Panc1 (cell line): ENCODE results near the gene SLC25A33. TPM values are rescaled to one million over a fixed set of nuclear protein-coding genes. Genes with fewer than 3 reads are reported as not detected.

Experiments
- ATAC-seq: fragments of 200-7000 bp; cut with Tn5 transposase; 2 replicates; pipeline ENCODE4 v1.9.1; 2020; ENCODE audit warnings: mild to moderate bottlenecking, moderate library complexity
- BruUV-seq: library from RNA; stranded (reverse); fragments of 400-500 nt; replicated peaks from 2 replicates; lab custom pipeline; 2021; lab: Mats Ljungman, UMichigan
- CTCF ChIA-PET: fragments of 300-600 bp; sonication (Branson Sonifier 250); formaldehyde crosslinking; loops from one replicate; lab custom pipeline; 2022; ENCODE audit warnings: antibody characterized with exemption; lab: Charles Lee
- POLR2A ChIA-PET: fragments of 300-600 bp; sonication (Branson Sonifier 250); formaldehyde crosslinking; loops from one replicate; lab custom pipeline; 2022; ENCODE audit warnings: antibody characterized with exemption; lab: Charles Lee
- DNase-seq: peaks from one replicate; pipeline ENCODE4 v3.0.0-alpha.2; 2010; ENCODE audit warnings: low read depth, low spot score
- H3K27ac ChIP-seq: 2 replicates; pipeline ENCODE4 v1.5.1; 2011; ENCODE audit warnings: mild to moderate bottlenecking, low read length, inconsistent platforms
- H3K27me3 ChIP-seq: fragments of 200-500 bp; sonication (Bioruptor generic); 2 replicates; pipeline ENCODE4 v1.6.0; 2014; ENCODE audit warnings: low read length, inconsistent platforms; ENCODE audit not compliant: control insufficient read depth, insufficient read depth
- H3K36me3 ChIP-seq: fragments of 200-500 bp; sonication (Bioruptor generic); 2 replicates; pipeline ENCODE4 v1.5.1; 2014; ENCODE audit warnings: inconsistent platforms, mild to moderate bottlenecking, low read length, moderate library complexity; ENCODE audit not compliant: control insufficient read depth, insufficient read depth
- H3K4me1 ChIP-seq: 2 replicates; pipeline ENCODE4 v1.5.1; 2011; ENCODE audit warnings: inconsistent platforms, mild to moderate bottlenecking, low read length, moderate library complexity; ENCODE audit not compliant: control insufficient read depth, insufficient read depth
- H3K4me3 ChIP-seq, 2 experiments: 2 replicates each; pipeline ENCODE4 v1.5.1; 2011 to 2012; ENCODE audit warnings: low read depth in 2 of 2, low read length in 2 of 2, mild to moderate bottlenecking in 2 of 2, inconsistent platforms in 1 of 2, moderate library complexity in 1 of 2
- H3K9me3 ChIP-seq: fragments of 200-500 bp; sonication (Bioruptor generic); 2 replicates; pipeline ENCODE4 v1.5.1; 2014; ENCODE audit warnings: low read depth, mild to moderate bottlenecking, inconsistent platforms, low read length, moderate library complexity; ENCODE audit not compliant: control insufficient read depth, insufficient read depth
- CTCF ChIP-seq: fragments of 450-650 bp; IDR thresholded peaks from 2 replicates; pipeline ENCODE4 v1.5.1; 2017; ENCODE audit warnings: mild to moderate bottlenecking
- POLR2AphosphoS5 ChIP-seq: IDR thresholded peaks from 2 replicates; pipeline ENCODE4 v1.6.1; 2012; ENCODE audit warnings: mild to moderate bottlenecking, low read depth, low read length, moderate library complexity
- SIN3A ChIP-seq: IDR thresholded peaks from 2 replicates; pipeline ENCODE4 v1.6.1; 2012; ENCODE audit warnings: low read depth, mild to moderate bottlenecking, low read length, moderate library complexity, borderline replicate concordance; ENCODE audit not compliant: insufficient read depth
- TCF7L2 ChIP-seq: IDR thresholded peaks from 2 replicates; pipeline ENCODE4 v1.6.1; 2011; ENCODE audit warnings: mild to moderate bottlenecking, low read depth, low read length, inconsistent platforms
- in situ Hi-C: cut with HindIII; loops from 2 replicates; pipeline ENCODE4 v1.10.0; 2016; ENCODE audit warnings: low sequenced_read_pairs, low pct_unique_long_range_greater_than_20kb
- intact Hi-C: fragments of 100-400 bp; cut with micrococcal nuclease; formaldehyde crosslinking; loops from one replicate; pipeline ENCODE4 v1.10.0; 2022; ENCODE audit not compliant: unreplicated experiment
- total RNA-seq: library from RNA; stranded (reverse); gene quantifications from one replicate; pipeline ENCODE4 v1.2.1, GENCODE V29; 2021; ENCODE audit not compliant: unreplicated experiment
- TF ChIP-seq, protein P1 (sequence below), 2 experiments: IDR thresholded peaks; 2 replicates each; pipeline ENCODE4 v1.6.1; 2011 to 2012; ENCODE audit warnings: low read depth in 2 of 2, control low read depth in 1 of 2, low read length in 1 of 2, mild to moderate bottlenecking in 1 of 2, moderate library complexity in 1 of 2; ENCODE audit not compliant: insufficient read depth in 1 of 2

SLC25A33 gene
- total RNA-seq, 1 experiment from 2014 or later = 13.4 TPM

- Histone ChIP-seq H3K27me3 (no peaks in the 10 kb centered on the region), H3K36me3 (no peaks in the 10 kb centered on the region), H3K9me3 (no peaks in the 10 kb centered on the region), H3K4me3 (no peak overlapping the region), H3K4me1 (no peaks in the 10 kb centered on the region), H3K27ac (no peak overlapping the region)
- ATAC-seq (no peak), DNase-seq (no peak)
- CTCF ChIA-PET = no interaction called here
- TF ChIP-seq SIN3A (no peak), POLR2AphosphoS5 (no peak), TCF7L2 (no peak)
- TF ChIP-seq, protein P1, sequence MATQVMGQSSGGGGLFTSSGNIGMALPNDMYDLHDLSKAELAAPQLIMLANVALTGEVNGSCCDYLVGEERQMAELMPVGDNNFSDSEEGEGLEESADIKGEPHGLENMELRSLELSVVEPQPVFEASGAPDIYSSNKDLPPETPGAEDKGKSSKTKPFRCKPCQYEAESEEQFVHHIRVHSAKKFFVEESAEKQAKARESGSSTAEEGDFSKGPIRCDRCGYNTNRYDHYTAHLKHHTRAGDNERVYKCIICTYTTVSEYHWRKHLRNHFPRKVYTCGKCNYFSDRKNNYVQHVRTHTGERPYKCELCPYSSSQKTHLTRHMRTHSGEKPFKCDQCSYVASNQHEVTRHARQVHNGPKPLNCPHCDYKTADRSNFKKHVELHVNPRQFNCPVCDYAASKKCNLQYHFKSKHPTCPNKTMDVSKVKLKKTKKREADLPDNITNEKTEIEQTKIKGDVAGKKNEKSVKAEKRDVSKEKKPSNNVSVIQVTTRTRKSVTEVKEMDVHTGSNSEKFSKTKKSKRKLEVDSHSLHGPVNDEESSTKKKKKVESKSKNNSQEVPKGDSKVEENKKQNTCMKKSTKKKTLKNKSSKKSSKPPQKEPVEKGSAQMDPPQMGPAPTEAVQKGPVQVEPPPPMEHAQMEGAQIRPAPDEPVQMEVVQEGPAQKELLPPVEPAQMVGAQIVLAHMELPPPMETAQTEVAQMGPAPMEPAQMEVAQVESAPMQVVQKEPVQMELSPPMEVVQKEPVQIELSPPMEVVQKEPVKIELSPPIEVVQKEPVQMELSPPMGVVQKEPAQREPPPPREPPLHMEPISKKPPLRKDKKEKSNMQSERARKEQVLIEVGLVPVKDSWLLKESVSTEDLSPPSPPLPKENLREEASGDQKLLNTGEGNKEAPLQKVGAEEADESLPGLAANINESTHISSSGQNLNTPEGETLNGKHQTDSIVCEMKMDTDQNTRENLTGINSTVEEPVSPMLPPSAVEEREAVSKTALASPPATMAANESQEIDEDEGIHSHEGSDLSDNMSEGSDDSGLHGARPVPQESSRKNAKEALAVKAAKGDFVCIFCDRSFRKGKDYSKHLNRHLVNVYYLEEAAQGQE (IDR thresholded peaks at IDR 0.05; ENCODE audit: insufficient read depth in 1 of 2, low read depth in 2 of 2, low read length in 1 of 2) = no peak
- POLR2A ChIA-PET = no interaction called here
- no TSS peak for BruUV-seq
- intact Hi-C loops (no loop called here), in situ Hi-C loops (no loop called here)
Observed at GRCh38 chr1:9599741-9600140, 60.5 kb downstream of the SLC25A33 start.

DNA sequence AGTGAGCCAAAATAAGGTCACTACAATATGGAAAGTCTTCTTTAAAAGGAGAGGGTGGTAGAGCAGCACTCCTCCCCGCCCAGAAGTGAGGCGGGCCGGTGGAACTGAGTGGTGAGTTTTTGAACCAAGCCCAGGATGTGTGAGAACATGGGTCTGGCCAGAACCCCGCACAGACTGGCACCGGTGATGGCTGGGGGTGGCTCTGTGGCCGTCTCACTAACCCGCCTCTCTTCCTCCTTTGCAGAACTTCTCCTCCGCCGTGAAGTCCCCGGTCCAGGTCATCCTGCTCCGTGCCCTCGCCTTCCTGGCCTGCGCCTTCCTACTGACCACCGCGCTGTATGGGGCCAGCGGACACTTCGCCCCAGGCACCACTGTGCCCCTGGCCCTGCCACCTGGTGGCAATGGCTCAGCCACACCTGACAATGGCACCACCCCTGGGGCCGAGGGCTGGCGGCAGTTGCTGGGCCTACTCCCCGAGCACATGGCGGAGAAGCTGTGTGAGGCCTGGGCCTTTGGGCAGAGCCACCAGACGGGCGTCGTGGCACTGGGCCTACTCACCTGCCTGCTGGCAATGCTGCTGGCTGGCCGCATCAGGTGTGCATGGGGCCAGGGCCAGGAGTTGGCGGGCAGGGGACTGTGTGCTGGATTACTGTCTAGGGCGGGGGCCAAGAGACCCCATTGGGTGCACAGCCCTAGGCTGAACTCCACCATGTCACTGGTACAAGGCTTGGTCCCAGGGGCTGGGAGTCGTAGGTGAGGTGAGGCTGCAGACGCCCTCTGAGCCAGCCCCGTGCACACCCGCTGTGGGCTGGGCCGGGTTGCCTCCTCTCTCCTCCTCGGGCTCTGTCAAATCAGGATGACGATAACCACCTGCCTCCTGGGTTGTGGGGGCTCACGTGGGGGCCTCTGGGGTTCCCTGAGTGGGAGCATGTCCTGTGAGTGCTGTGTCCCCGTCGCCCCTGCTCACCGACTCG is 61.9 kb downstream of the SLC25A33 start:
- POLR2A ChIA-PET = no interaction called here
- intact Hi-C loops = no loop called here

More for the DNA sequence above, 61.9 kb downstream of the SLC25A33 start:
- no peak for ATAC-seq
- no peaks in the 10 kb centered on the region for H3K36me3 ChIP-seq
- no peak overlapping the region for H3K27ac ChIP-seq
- H3K27me3 ChIP-seq = no peaks in the 10 kb centered on the region
- CTCF ChIA-PET = no interaction called here
- no peaks in the 10 kb centered on the region for H3K9me3 ChIP-seq
- DNase-seq = no peak
- TF ChIP-seq POLR2AphosphoS5 = no peak
- no peak for TF ChIP-seq SIN3A
- no peak for TF ChIP-seq TCF7L2
- no peak for TF ChIP-seq CTCF
- TF ChIP-seq, protein P1 (IDR thresholded peaks at IDR 0.05; ENCODE audit: insufficient read depth in 1 of 2, low read depth in 2 of 2, low read length in 1 of 2) = no peak
- BruUV-seq = no TSS peak
- no peaks in the 10 kb centered on the region for H3K4me1 ChIP-seq
- in situ Hi-C loops = no loop called here
- H3K4me3 ChIP-seq = no peak overlapping the region
